GM12878 (cell line): ENCODE measurements around the gene AOPEP.

Experiments used
- ATF2 ChIP-seq: IDR thresholded peaks from 2 replicates; pipeline ENCODE4 v1.6.1; 2012; ENCODE audit warnings: low read length, inconsistent platforms
- CHD2 ChIP-seq: IDR thresholded peaks from 2 replicates; pipeline ENCODE4 v1.6.1; 2011; ENCODE audit warnings: low read depth, low read length, improper control_type of control experiment, borderline replicate concordance
- CTCF ChIP-seq, 3 experiments: IDR thresholded peaks in 2 of 3; conservative IDR thresholded peaks in 1 of 3; 2 replicates each; pipeline ENCODE4 v1.5.1; 2011; ENCODE audit warnings: low read depth in 3 of 3, low read length in 3 of 3, mild to moderate bottlenecking in 3 of 3, control low read depth in 2 of 3, moderate library complexity in 2 of 3, inconsistent platforms in 1 of 3, mixed read lengths in 1 of 3; ENCODE audit not compliant: control insufficient read depth in 2 of 3, insufficient read depth in 1 of 3; ENCODE audit errors: extremely low read depth in 1 of 3
- GABPA ChIP-seq: IDR thresholded peaks from 2 replicates; pipeline ENCODE4 v1.6.1; 2014; ENCODE audit warnings: antibody characterized with exemption, low read depth, mild to moderate bottlenecking, inconsistent platforms
- NFYB ChIP-seq: IDR thresholded peaks from 2 replicates; pipeline ENCODE4 v1.6.1; 2011; ENCODE audit warnings: low read depth, mild to moderate bottlenecking, low read length, improper control_type of control experiment, moderate library complexity; ENCODE audit not compliant: insufficient read depth
- NRF1 ChIP-seq: conservative IDR thresholded peaks from 2 replicates; pipeline ENCODE4 v1.6.1; 2011; ENCODE audit warnings: mild to moderate bottlenecking, low read depth, low read length, improper control_type of control experiment
- RFX5 ChIP-seq: IDR thresholded peaks from 2 replicates; pipeline ENCODE4 v1.6.1; 2011; ENCODE audit warnings: low read depth, low read length, improper control_type of control experiment
- TF ChIP-seq, protein P1 (sequence below): fragments of 450-650 bp; conservative IDR thresholded peaks from 2 replicates; pipeline ENCODE4 v1.6.1; 2017; ENCODE audit warnings: mild to moderate bottlenecking, moderate library complexity

- TF ChIP-seq GABPA = no peak
- TF ChIP-seq CTCF (IDR thresholded peaks at IDR 0.05 in 2 of 3, conservative IDR thresholded peaks at IDR 0.05 in 1 of 3; ENCODE audit: control insufficient read depth in 2 of 3, extremely low read depth in 1 of 3, insufficient read depth in 1 of 3, low read depth in 3 of 3, low read length in 3 of 3) = no peak
- TF ChIP-seq ATF2 = no peak
- TF ChIP-seq NRF1 = no peak
- no peak for TF ChIP-seq RFX5
- TF ChIP-seq NFYB = no peak
- TF ChIP-seq, protein P1, sequence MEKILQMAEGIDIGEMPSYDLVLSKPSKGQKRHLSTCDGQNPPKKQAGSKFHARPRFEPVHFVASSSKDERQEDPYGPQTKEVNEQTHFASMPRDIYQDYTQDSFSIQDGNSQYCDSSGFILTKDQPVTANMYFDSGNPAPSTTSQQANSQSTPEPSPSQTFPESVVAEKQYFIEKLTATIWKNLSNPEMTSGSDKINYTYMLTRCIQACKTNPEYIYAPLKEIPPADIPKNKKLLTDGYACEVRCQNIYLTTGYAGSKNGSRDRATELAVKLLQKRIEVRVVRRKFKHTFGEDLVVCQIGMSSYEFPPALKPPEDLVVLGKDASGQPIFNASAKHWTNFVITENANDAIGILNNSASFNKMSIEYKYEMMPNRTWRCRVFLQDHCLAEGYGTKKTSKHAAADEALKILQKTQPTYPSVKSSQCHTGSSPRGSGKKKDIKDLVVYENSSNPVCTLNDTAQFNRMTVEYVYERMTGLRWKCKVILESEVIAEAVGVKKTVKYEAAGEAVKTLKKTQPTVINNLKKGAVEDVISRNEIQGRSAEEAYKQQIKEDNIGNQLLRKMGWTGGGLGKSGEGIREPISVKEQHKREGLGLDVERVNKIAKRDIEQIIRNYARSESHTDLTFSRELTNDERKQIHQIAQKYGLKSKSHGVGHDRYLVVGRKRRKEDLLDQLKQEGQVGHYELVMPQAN = no peak
- no peak for TF ChIP-seq CHD2
Observed at GRCh38 chr9:94706922-94707321, 19.6 kb upstream of the AOPEP start.
